ENCODE results near the gene LRP2. TPM values are rescaled to one million over a fixed set of nuclear protein-coding genes. Genes with fewer than 3 reads are reported as not detected.

Gene LRP2
- total RNA-seq, 4 donors from 2014 or later: not detected

DNA sequence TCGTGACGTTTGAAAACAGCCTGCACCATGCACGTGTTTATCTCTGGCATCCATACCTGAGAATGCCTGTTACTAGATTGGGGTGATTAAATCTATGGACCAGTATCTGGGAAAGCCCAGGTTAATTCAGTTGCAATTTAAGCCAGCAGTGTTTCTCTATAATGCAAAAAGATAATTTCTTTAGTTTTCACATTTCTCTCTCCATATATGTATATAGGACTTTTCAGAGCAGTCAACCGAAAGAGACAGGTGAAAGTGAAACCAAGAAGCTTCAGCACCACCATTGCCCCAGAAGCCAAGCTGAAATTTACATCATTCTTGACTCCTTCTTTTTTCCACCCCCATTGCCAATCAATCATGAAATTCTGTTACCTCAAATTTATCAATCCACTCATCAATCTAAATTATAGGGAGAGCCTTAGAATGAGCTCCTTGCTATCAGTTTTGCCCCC, 2.7 kb upstream of the LRP2 start:
- Histone ChIP-seq H3K27me3 (peaks cover 0 to 19% of the 10 kb centered on the region in 2 donors), H3K36me3 (no peaks in the 10 kb centered on the region), H3K27ac (no peak overlapping the region), H3K9me3 (no peaks in the 10 kb centered on the region), H3K4me1 (peaks cover 0 to 37% (median 17%) of the 10 kb centered on the region in 4 donors), H3K4me3 (peak overlapping the region; percentile 25 to 60 (median 52))
- DNase-seq: no peak
- no peak for TF ChIP-seq POLR2A (IDR thresholded peaks at IDR 0.05)
- TF ChIP-seq, protein P1, sequence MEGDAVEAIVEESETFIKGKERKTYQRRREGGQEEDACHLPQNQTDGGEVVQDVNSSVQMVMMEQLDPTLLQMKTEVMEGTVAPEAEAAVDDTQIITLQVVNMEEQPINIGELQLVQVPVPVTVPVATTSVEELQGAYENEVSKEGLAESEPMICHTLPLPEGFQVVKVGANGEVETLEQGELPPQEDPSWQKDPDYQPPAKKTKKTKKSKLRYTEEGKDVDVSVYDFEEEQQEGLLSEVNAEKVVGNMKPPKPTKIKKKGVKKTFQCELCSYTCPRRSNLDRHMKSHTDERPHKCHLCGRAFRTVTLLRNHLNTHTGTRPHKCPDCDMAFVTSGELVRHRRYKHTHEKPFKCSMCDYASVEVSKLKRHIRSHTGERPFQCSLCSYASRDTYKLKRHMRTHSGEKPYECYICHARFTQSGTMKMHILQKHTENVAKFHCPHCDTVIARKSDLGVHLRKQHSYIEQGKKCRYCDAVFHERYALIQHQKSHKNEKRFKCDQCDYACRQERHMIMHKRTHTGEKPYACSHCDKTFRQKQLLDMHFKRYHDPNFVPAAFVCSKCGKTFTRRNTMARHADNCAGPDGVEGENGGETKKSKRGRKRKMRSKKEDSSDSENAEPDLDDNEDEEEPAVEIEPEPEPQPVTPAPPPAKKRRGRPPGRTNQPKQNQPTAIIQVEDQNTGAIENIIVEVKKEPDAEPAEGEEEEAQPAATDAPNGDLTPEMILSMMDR (IDR thresholded peaks at IDR 0.05): no peak

DNA sequence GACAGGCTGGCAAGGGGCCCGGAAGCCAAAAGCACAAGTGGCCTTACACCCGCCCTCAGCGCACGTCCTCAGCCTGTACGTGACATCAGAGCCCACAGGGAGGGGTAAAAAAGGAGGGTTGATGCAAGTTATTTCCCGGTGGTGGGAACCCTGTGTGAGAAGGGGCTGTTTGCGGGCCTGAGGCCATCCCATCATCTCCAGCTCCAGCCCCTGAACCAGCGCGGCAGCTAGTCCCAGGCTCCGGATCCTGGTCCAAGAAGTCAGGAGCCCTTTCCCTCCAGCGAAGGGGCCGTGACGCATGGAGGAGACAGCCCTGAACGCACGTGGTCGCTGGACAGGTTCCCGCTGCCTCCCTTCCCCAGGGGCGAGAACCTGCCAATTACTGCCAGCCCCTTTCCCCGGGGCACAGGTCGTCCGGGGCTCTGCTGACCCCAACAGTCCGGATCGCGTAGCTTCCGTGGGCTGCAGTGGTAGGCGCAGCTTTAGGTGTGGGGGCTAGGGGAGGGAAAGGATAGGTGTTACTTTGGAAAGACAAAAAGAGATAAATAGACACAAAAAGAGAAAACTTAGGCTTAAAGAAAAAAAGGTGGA, 1.3 kb upstream of the LRP2 start:
- Histone ChIP-seq H3K4me1 (peaks cover 0 to 37% (median 17%) of the 10 kb centered on the region in 4 donors), H3K27ac (no peak overlapping the region), H3K36me3 (no peaks in the 10 kb centered on the region), H3K4me3 (peak overlapping the region; percentile 17 to 60 (median 52)), H3K27me3 (peaks cover 0 to 19% of the 10 kb centered on the region in 2 donors), H3K9me3 (no peaks in the 10 kb centered on the region)
- DNase-seq: peak in 1 of 3 donors; percentile 46
- no peak for TF ChIP-seq POLR2A (IDR thresholded peaks at IDR 0.05)
- TF ChIP-seq, protein P1 (IDR thresholded peaks at IDR 0.05): no peak

DNA sequence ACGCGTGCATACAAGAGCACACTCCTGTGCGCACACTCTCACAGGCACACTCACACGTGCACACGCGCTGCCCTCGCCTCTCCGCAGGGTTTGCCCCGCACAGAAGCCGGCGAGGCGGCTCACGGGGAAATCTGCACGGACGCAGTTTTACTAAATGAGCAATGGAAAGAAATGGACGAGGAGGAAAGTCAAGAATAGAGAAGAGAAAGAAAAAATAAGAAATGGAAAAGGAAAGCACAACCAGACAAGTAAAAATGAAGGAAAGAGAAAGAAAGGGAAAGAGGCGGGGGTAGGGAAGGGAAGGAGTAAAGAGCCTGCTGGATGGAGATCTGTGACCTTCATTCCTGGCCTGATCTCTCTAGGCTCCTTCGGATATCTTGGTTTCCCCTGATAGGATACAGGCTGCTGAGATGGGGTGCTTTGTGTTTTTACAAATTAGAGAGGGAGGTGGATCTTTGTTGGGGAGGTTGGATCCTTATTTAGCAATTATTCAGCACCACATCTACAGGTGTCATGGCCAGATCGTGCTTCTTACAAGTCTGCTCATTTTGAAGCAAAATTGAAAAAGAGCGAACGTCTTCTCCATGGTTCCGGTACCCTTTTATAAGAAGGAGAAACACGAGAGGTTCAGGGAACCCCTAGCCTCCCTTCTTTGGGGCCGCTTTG, 693 bp upstream of the LRP2 start:
- Histone ChIP-seq H3K27me3 (peaks cover 0 to 19% of the 10 kb centered on the region in 2 donors), H3K9me3 (no peaks in the 10 kb centered on the region), H3K4me1 (peaks cover 0 to 37% (median 17%) of the 10 kb centered on the region in 4 donors), H3K27ac (no peak overlapping the region), H3K4me3 (peak overlapping the region; percentile 17 to 60 (median 52)), H3K36me3 (no peaks in the 10 kb centered on the region)
- DNase-seq: no peak
- TF ChIP-seq POLR2A (IDR thresholded peaks at IDR 0.05): no peak
- TF ChIP-seq, protein P1 (IDR thresholded peaks at IDR 0.05): no peak

GRCh38 chr2:169361706-169362117, 622 bp downstream of the LRP2 start:
- no peaks in the 10 kb centered on the region for H3K36me3 ChIP-seq
- H3K4me1 ChIP-seq: peaks cover 0 to 37% (median 17%) of the 10 kb centered on the region in 4 donors
- H3K9me3 ChIP-seq: no peaks in the 10 kb centered on the region
- TF ChIP-seq, protein P1 (IDR thresholded peaks at IDR 0.05): no peak
- TF ChIP-seq POLR2A (IDR thresholded peaks at IDR 0.05): no peak
- peak overlapping the region; percentile 15 to 60 (median 52) for H3K4me3 ChIP-seq
- peak in 1 of 3 donors; percentile 46 for DNase-seq
- no peak overlapping the region for H3K27ac ChIP-seq
- H3K27me3 ChIP-seq: peaks cover 0 to 19% of the 10 kb centered on the region in 2 donors

GRCh38 chr2:169360984-169361705, 1.2 kb downstream of the LRP2 start:
- Histone ChIP-seq H3K27ac (no peak overlapping the region), H3K36me3 (no peaks in the 10 kb centered on the region), H3K27me3 (peaks cover 0 to 19% of the 10 kb centered on the region in 2 donors), H3K9me3 (no peaks in the 10 kb centered on the region), H3K4me3 (peak overlapping the region in 2 of 4 donors; percentile 59 to 60), H3K4me1 (peaks cover 0 to 37% (median 17%) of the 10 kb centered on the region in 4 donors)
- TF ChIP-seq POLR2A (IDR thresholded peaks at IDR 0.05): no peak
- TF ChIP-seq, protein P1 (IDR thresholded peaks at IDR 0.05): no peak
- no peak for DNase-seq
